ENCODE results near the gene RFC4. TPM values are rescaled to one million over a fixed set of nuclear protein-coding genes. Genes with fewer than 3 reads are reported as not detected.
"Not testable (repeated sequence)": the region's sequence is repeated elsewhere in the genome, so short reads cannot be mapped to it uniquely, and the experiment has no call there.

RFC4 gene
- total RNA-seq (ENCODE audit: low replicate concordance): 13.2 and 48.4 TPM in 2 replicates

- peak; percentile 61 for DNase-seq (ENCODE audit: low read depth)
Measured at GRCh38 chr3:186806089-186807055, at the start of gene RFC4. RFC4 (minus strand) TSS chr3:186806482; CDS start chr3:186804713, 1,769 bp downstream.

GRCh38 chr3:186854954-186855353 lies 48.7 kb upstream of the RFC4 start:
- H3K4me3 ChIP-seq (ENCODE audit: low read depth, low read length): no peak overlapping the region
- TF ChIP-seq CTCF (IDR thresholded peaks at IDR 0.05; ENCODE audit: insufficient read depth, low read length): no peak
- DNase-seq (ENCODE audit: low read depth): no peak

More at GRCh38 chr3:186806089-186807055, at the start of gene RFC4:
- no peak for TF ChIP-seq CTCF (IDR thresholded peaks at IDR 0.05; ENCODE audit: insufficient read depth, low read length)
- peak within 1 kb of the TSS; percentile 93 for H3K4me3 ChIP-seq (ENCODE audit: low read depth, low read length)

- no peak overlapping the region for H3K4me3 ChIP-seq (ENCODE audit: low read depth, low read length)
- DNase-seq (ENCODE audit: low read depth): no peak
- TF ChIP-seq CTCF (IDR thresholded peaks at IDR 0.05; ENCODE audit: insufficient read depth, low read length): no peak
Measured at GRCh38 chr3:186854146-186854545, 47.9 kb upstream of the RFC4 start.

GRCh38 chr3:186852994-186853393 lies 46.7 kb upstream of the RFC4 start:
- H3K4me3 ChIP-seq (ENCODE audit: low read depth, low read length): no peak overlapping the region
- no peak for TF ChIP-seq CTCF (IDR thresholded peaks at IDR 0.05; ENCODE audit: insufficient read depth, low read length)
- DNase-seq (ENCODE audit: low read depth): no peak

GRCh38 chr3:186851835-186852234 lies 45.6 kb upstream of the RFC4 start:
- not testable (repeated sequence) for H3K4me3 ChIP-seq (ENCODE audit: low read depth, low read length); DNase-seq (ENCODE audit: low read depth)

- peak; percentile 60 for DNase-seq (ENCODE audit: low read depth)
- no peak overlapping the region for H3K4me3 ChIP-seq (ENCODE audit: low read depth, low read length)
- TF ChIP-seq CTCF (IDR thresholded peaks at IDR 0.05; ENCODE audit: insufficient read depth, low read length): peak; percentile 32
Measured at GRCh38 chr3:186849374-186849975, 43.2 kb upstream of the RFC4 start.

GRCh38 chr3:186847437-186847836 lies 41.2 kb upstream of the RFC4 start:
- no peak for DNase-seq (ENCODE audit: low read depth)
- no peak for TF ChIP-seq CTCF (IDR thresholded peaks at IDR 0.05; ENCODE audit: insufficient read depth, low read length)
- no peak overlapping the region for H3K4me3 ChIP-seq (ENCODE audit: low read depth, low read length)

Measured in fibroblast of the aortic adventitia (primary cell).